Measurements from ENCODE around the gene LRP1B.

The LRP1B gene

GRCh38 chr2:140270224-140270623 lies 1860.6 kb downstream of the LRP1B start:
- DNase-seq = peak; percentile 48 to 58

DNA sequence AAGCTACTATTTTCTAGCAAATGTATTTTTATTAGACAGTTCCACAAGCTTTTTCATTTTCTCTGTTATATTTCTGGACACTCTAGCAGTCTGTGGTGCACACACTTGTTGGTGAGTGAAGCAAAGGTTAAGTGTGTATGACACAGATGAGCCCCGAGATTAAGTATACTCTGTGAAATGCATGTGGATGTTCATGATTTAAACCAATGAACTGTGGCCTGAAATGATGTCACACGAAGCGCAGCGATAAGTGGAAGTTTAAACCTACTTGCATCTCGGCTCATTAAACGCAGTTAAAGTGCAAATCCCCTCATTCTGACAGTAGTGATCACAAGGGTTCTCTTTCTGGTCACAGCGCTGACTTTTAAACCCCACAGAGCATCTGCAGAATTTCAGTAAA lies 1861.8 kb downstream of the LRP1B start:
- DNase-seq = no peak

GRCh38 chr2:140262908-140263307 lies 1867.9 kb downstream of the LRP1B start:
- no peak for DNase-seq

DNA sequence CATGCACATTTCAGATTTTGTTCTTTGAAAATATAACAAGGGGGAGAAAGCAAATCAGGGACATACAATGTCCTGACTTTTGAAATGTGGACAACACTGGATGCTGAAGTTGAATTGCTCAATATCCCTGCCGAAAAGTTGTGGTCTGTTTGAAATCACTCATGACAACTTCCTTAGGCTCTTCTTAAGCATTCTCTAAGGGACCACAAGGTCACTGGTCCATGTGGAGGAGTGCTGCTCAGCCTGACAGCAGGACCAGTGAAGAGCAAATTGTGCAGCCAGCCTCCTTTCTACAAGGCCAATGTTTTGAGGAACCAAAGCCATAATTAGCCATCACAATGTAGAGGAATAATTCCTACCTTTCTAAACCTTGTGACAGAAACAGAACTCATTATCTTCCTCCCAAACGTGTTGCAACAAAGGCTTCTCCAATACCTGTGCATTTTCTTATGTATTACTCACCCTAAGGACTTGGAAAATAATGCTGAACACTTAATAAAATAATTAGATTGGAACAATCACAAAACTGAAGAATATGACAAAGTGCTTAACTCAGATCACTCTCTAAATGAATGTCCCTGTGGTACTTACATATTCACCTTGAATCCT lies 1873.0 kb downstream of the LRP1B start:
- DNase-seq = no peak

DNA sequence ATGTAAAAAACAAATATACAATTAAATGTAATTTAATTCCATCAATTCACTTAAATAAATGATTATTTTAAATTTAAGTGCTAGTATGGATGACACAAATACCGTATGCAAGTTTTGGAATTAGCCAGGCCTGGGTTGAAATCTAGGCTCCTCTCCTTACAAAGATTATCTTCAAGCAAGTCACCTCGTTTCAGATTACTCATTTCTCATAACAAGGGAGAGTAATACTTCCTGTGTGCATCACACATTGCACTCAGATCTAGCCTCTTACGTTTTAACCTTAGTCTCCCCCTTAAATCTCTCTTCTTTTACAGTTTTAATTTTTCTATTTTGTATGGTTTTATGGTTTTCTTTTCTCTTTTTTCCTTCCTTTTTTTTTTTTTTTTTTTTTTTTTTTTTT lies 1874.7 kb downstream of the LRP1B start:
- no peak for DNase-seq

GRCh38 chr2:140249821-140250220 lies 1881.0 kb downstream of the LRP1B start:
- no peak for DNase-seq

DNA sequence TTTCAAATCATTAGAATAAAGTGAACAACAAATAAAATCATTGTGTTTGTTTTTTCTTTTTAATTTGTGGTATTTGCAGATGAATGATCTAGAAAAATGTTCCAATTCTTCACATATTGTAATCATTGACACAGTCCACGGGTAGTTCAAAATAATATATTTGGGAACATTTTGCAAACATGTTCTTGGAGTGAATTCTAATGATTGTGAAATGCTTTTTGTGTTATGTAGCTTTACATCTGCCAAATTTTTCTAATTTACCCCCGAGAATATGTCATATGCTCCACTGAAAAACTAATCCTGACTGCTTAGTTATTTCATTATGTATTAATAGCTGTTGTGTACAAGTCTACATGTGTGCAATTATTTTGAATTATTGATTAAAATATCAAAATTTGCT lies 1882.2 kb downstream of the LRP1B start:
- DNase-seq = no peak

- DNase-seq = no peak
Observed at GRCh38 chr2:140247451-140248195, 1883.2 kb downstream of the LRP1B start.

GRCh38 chr2:140246957-140247356 lies 1883.9 kb downstream of the LRP1B start:
- no peak for DNase-seq

DNA sequence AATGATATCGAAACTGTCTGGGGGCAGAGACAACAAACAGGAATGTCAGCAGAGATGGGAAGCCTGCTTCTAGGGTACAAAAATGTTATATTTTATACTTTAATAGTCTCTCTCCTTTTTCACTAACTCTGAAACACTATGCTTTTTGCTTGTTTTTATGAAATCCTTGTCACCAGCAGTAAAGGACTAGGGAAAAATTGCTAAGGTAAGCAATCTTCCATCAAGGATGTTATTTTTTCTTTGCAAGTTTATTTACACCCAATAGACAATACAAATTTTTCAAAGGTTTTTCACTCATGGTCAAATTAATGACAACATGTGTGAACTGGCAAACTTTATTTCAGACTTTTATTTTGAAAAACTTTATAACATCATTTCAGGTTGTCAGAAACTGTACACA lies 1884.8 kb downstream of the LRP1B start:
- DNase-seq = no peak

DNA sequence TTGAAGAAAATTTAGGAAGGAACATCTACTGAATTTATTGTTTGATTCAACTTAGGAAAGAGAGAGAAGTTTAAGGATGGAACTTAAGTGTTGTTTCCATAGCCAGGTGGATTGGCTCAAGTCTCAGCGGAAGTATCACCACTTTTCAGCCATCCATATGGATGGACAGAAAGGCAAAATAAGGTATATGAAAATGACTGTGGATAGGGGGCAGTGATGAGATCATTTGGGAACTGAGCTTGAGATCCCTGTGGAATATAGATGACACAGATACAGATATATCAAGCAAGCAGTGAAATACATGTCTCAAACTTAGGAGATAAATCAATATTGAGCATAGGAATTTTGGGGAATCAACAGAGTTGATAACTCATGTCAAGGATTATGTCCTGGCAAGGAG lies 1887.9 kb downstream of the LRP1B start:
- no peak for DNase-seq

DNA sequence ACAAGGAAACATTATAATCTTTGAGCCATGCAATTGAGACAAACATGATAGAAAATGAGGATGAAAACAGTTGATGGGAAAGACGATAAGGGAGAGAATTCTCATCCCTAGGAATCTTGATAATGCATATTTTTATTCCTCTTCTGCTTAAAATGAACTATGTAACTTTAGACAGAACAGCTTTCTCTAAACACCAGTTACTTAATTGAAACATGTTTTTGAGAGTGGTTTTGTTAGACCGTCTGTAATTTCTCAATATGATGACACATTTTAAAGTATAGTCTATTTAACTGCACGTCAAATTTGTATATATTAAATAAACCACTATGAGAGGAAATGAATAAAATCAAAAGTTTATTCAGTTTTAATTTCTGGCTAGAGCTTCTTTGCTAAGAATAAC lies 1896.7 kb downstream of the LRP1B start:
- DNase-seq = no peak

- DNase-seq = no peak
Observed at GRCh38 chr2:140210963-140211362, 1919.9 kb downstream of the LRP1B start.

DNA sequence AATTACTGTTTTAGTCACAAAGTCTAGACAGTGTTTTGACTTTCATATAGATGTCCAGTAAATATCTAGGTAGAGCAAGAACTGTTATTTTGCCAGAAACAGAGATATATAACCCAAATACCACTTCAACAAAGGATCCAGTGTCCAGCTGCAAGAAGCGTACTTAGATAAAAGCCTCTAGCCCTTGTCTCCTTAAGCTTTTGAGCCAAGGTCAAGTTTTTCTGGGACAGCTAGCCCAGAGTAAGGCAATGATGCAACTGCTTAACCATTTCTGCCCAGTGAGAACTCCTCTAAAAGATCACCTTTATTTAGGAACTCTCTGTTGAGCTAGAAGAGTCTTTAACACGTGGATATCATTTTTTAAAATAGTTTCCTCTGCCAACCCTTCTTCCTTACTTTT lies 1925.7 kb downstream of the LRP1B start:
- DNase-seq = no peak

DNA sequence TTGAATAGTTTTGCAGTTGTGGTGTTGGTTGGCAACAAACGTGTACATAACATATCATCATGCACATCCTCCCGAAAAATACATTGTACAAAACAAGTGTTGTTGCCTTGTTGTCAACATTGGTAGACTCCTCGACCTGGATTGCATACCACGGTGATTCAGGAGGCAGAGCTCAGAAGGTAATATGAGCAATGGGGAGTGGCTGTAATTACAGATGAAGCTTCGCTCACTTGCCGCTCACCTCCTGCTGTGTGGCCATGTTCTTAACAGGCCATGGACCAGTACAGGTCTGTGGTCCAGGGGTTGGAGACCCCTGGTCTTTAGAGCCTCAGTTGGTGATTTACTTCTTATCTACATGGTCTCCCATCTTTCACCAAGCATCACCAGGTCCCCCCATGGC lies 1927.5 kb downstream of the LRP1B start:
- DNase-seq = no peak

GRCh38 chr2:140201572-140201971 lies 1929.2 kb downstream of the LRP1B start:
- no peak for DNase-seq

GRCh38 chr2:140200764-140201163 lies 1930.1 kb downstream of the LRP1B start:
- no peak for DNase-seq

- DNase-seq = no peak
Observed at GRCh38 chr2:140200307-140200706, 1930.5 kb downstream of the LRP1B start.

DNA sequence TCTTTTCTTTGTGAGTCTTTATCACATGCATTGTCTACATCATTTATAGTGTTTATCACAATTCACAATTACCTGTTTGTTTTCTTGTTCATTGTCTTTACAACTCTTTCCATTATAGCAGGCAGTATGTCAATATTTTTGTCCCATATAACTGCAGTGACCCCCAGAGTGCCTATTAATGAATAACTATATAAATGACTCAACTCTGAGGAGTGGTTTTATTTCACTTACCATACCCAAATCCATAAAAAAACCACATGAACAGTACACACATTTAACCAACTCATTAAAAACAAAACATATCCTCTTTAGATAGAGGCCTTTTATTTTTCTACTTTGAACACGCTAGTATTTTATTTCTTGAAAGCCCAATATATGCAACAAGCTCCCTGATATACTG lies 1931.5 kb downstream of the LRP1B start:
- DNase-seq = no peak

- no peak for DNase-seq
Observed at GRCh38 chr2:140187086-140187485, 1943.7 kb downstream of the LRP1B start.

DNA sequence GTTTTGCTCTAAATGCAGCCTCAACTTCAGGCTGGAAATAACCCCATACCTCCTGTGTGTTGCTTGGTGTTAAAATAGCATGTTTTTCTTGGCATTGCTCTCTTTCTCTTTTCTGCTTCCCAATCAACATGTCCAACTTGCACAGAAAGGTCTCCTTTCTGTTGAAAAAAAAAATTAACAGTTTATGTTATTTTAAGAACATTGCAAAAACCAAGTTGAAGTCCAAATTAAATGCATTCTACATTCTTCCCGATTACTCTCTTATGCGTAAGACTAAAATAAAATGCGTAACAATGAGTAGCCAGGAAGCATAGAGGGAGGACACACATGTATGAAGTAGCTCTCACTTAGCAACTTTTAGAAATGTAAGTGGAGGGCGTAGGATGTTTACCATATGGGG lies 1944.5 kb downstream of the LRP1B start:
- DNase-seq = no peak

DNA sequence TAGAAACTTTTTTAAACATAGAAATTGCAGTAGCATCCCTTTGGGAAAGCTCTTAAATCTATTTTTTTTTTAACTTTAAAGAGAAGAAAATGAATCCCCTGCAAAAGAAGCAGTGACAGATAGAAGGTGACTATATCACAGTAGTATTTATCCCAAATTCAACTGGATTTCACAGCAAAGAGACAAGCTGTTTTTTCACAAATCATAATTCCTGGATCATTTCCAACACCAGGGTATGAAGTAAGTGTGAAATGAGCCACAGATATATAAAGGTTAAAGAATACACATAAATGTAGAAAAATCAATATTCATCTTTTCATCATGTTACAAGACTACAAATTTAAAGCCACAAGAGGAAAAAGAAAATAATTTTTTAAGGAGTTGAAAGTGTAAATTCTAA lies 1945.7 kb downstream of the LRP1B start:
- DNase-seq = no peak

- no peak for DNase-seq
Observed at GRCh38 chr2:140183056-140183765, 1947.6 kb downstream of the LRP1B start.
